Lung (tissue), 12 donors: ENCODE measurements around the gene NBEA. TPM values are rescaled to one million over a fixed set of nuclear protein-coding genes. Genes with fewer than 3 reads are reported as not detected.

Source experiments
- ATAC-seq: fragments of 200-7000 bp; cut with Tn5 transposase; one replicate; pipeline ENCODE4 v1.9.1; 2020; ENCODE audit warnings: moderate number of reproducible peaks; ENCODE audit not compliant: insufficient read depth, low FRiP score
- DNase-seq, 3 donors: peaks; one replicate each; pipeline ENCODE4 v3.0.0-alpha.2; 2013 to 2017
- H3K27ac ChIP-seq, 2 donors: one replicate each; pipeline ENCODE4 v1.5.1; 2013; ENCODE audit warnings: mild to moderate bottlenecking in 2 of 2, moderate library complexity in 2 of 2, control low read depth in 1 of 2, inconsistent platforms in 1 of 2, low read depth in 1 of 2, low read length in 1 of 2
- H3K27me3 ChIP-seq, 3 donors: one replicate each; pipeline ENCODE4 v1.5.1; 2013; ENCODE audit warnings: low read length in 2 of 3; ENCODE audit not compliant: control insufficient read depth in 3 of 3, insufficient read depth in 3 of 3
- H3K36me3 ChIP-seq, 4 donors: one replicate each; pipeline ENCODE4 v1.5.1; 2013; ENCODE audit warnings: low read length in 4 of 4, mild to moderate bottlenecking in 1 of 4, moderate library complexity in 1 of 4; ENCODE audit not compliant: control insufficient read depth in 4 of 4, insufficient read depth in 4 of 4
- H3K4me1 ChIP-seq, 5 donors: one replicate each; pipeline ENCODE4 v1.5.1; 2013; ENCODE audit warnings: low read length in 5 of 5, mild to moderate bottlenecking in 2 of 5, moderate library complexity in 1 of 5; ENCODE audit not compliant: control insufficient read depth in 5 of 5, insufficient read depth in 5 of 5
- H3K4me3 ChIP-seq: one replicate; pipeline ENCODE4 v1.5.1; 2013; ENCODE audit warnings: mild to moderate bottlenecking, control low read depth, moderate library complexity
- H3K9ac ChIP-seq, 2 donors: one replicate each; pipeline ENCODE4 v1.5.1; 2013; ENCODE audit warnings: low read length in 2 of 2, control low read depth in 1 of 2; ENCODE audit not compliant: insufficient read depth in 1 of 2
- H3K9me3 ChIP-seq, 4 donors: one replicate each; pipeline ENCODE4 v1.5.1; 2013; ENCODE audit warnings: low read length in 3 of 4, mild to moderate bottlenecking in 1 of 4, moderate library complexity in 1 of 4; ENCODE audit not compliant: control insufficient read depth in 4 of 4, insufficient read depth in 3 of 4
- WGBS, 2 donors: extraction: QIAGEN DNeasy Blood & Tissue Kit; methylation state at CpG; one replicate each; pipeline ENCODE4 v1.1.7; 2013; 5-methylcytosine and 5-hydroxymethylcytosine counted together
- polyA plus RNA-seq, 2 donors: library from polyadenylated mRNA; stranded (reverse); fragments of 200-250 nt; gene quantifications; one replicate each; pipeline ENCODE4 v1.2.1, GENCODE V29; 2013
- total RNA-seq, 2 donors: library from RNA; depleted of rRNA in 1 of 2; stranded (reverse); fragments of >200 nt in 1 of 2; gene quantifications; one replicate each; pipeline ENCODE4 v1.2.1, GENCODE V29; 2014 to 2021
- TF ChIP-seq, protein P1 (sequence below): IDR thresholded peaks from 2 replicates; pipeline ENCODE4 v1.5.1; 2012; ENCODE audit warnings: mild to moderate bottlenecking; ENCODE audit errors: control extremely low read depth, extremely low read depth
- donor health status: control.
- donor health status: control.
- donor health status: Bipolar disorder and iron deficiency.
- donor health status: healthy.
- donor health status: DM: yes; HTN: yes; CAD: no.

The NBEA gene
- total and polyA plus RNA-seq, 4 donors, result 1.6 to 26.5 (median 5.3) TPM

- H3K27me3 ChIP-seq, result peaks cover 4 to 86% (median 77%) of the 10 kb centered on the region in 3 donors
- peaks cover 0 to 20% (median 6%) of the 10 kb centered on the region in 5 donors for H3K4me1 ChIP-seq
- no peak overlapping the region for H3K9ac ChIP-seq
- TF ChIP-seq, protein P1, sequence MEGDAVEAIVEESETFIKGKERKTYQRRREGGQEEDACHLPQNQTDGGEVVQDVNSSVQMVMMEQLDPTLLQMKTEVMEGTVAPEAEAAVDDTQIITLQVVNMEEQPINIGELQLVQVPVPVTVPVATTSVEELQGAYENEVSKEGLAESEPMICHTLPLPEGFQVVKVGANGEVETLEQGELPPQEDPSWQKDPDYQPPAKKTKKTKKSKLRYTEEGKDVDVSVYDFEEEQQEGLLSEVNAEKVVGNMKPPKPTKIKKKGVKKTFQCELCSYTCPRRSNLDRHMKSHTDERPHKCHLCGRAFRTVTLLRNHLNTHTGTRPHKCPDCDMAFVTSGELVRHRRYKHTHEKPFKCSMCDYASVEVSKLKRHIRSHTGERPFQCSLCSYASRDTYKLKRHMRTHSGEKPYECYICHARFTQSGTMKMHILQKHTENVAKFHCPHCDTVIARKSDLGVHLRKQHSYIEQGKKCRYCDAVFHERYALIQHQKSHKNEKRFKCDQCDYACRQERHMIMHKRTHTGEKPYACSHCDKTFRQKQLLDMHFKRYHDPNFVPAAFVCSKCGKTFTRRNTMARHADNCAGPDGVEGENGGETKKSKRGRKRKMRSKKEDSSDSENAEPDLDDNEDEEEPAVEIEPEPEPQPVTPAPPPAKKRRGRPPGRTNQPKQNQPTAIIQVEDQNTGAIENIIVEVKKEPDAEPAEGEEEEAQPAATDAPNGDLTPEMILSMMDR, result no peak
- DNase-seq (peak; percentile 25 to 41 (median 27)), ATAC-seq (no peak)
- no peak overlapping the region for H3K4me3 ChIP-seq
- H3K9me3 ChIP-seq, result peaks cover 0 to 21% (median 0%) of the 10 kb centered on the region in 4 donors
- H3K27ac ChIP-seq, result no peak overlapping the region
- WGBS, 2 donors, result 12 to 26% methylated on average over 51 of the region's 51 CpGs
- H3K36me3 ChIP-seq, result no peaks in the 10 kb centered on the region
Observed at GRCh38 chr13:35478271-35479037, 536.4 kb downstream of the NBEA start.

DNA sequence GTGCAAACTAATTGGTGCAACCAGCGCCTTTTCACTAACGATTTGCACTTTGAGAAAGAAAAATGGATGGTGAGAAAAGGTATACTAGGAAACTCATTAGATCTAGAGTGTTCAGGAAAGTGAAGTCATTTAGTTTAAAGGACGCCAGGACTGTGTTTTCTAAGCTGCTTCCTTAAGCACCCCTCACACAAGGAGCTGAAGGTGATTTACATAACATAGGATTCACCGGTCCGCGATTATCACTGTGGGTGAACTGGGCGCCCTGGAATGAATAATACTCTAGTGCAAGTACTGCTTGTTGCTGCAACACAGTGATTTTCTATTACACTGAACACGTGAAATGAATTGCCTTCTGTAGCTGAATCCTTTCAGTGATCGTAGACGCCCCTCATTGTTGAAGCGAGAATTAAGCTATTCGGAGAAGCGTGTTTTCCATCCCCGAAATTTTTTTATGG lies 537.0 kb downstream of the NBEA start:
- no peak for ATAC-seq
- WGBS, 2 donors, result 37 to 63% methylated on average over 14 of the region's 14 CpGs

GRCh38 chr13:35479706-35480105 lies 537.6 kb downstream of the NBEA start:
- Histone ChIP-seq H3K27ac (no peak overlapping the region), H3K4me3 (no peak overlapping the region), H3K36me3 (no peaks in the 10 kb centered on the region), H3K27me3 (peaks cover 4 to 73% (median 64%) of the 10 kb centered on the region in 3 donors), H3K9me3 (peaks cover 0 to 21% (median 0%) of the 10 kb centered on the region in 4 donors), H3K4me1 (peaks cover 0 to 20% (median 6%) of the 10 kb centered on the region in 5 donors), H3K9ac (no peak overlapping the region)
- ATAC-seq (no peak), DNase-seq (peak in 1 of 3 donors; percentile 32)
- TF ChIP-seq, protein P1, result no peak
- 60 to 67% methylated on average over 1 of the region's 1 CpG for WGBS, 2 donors

More for the DNA sequence above, 537.0 kb downstream of the NBEA start:
- Histone ChIP-seq H3K27me3 (peaks cover 4 to 79% (median 71%) of the 10 kb centered on the region in 3 donors), H3K27ac (no peak overlapping the region), H3K9ac (no peak overlapping the region), H3K36me3 (no peaks in the 10 kb centered on the region), H3K9me3 (peaks cover 0 to 21% (median 0%) of the 10 kb centered on the region in 4 donors), H3K4me3 (no peak overlapping the region), H3K4me1 (peaks cover 0 to 20% (median 6%) of the 10 kb centered on the region in 5 donors)
- DNase-seq, result peak; percentile 13 to 42 (median 26)
- TF ChIP-seq, protein P1, result no peak
